ENCODE measurements around the gene DRAM1.

- TF ChIP-seq CTCF (IDR thresholded peaks at IDR 0.05; ENCODE audit: insufficient read depth, low read depth, low read length) (no peak), EZH2 (IDR thresholded peaks at IDR 0.05; ENCODE audit: insufficient read depth, low read length) (no peak)
These were observed 27.2 kb upstream of the DRAM1 start for GRCh38 chr12:101850199-101850598.
